Central memory CD8-positive, alpha-beta T cell (primary cell): ENCODE data around the gene KIAA1958.

Source experiments
- ATAC-seq: fragments of 150-1000 bp; cut with Tn5 transposase; replicated peaks from 2 replicates; pipeline ENCODE4 v1.10.0; 2022; ENCODE audit warnings: mild to moderate bottlenecking, moderate FRiP score, moderate number of reproducible peaks; ENCODE audit not compliant: poor library complexity, severe bottlenecking; ENCODE audit errors: extremely low read depth
- DNase-seq, 2 donors: peaks; one replicate each; pipeline ENCODE4 v3.0.0; 2021; ENCODE audit warnings: low spot score in 2 of 2
- H3K27ac Mint-ChIP-seq: one replicate; pipeline ENCODE4 v1.8.0; 2022; ENCODE audit warnings: low read depth, mild to moderate bottlenecking, moderate library complexity, mixed read lengths
- H3K27me3 Mint-ChIP-seq: one replicate; pipeline ENCODE4 v1.8.0; 2022; ENCODE audit warnings: mixed read lengths
- H3K36me3 Mint-ChIP-seq: one replicate; pipeline ENCODE4 v1.8.0; 2022; ENCODE audit warnings: mild to moderate bottlenecking, moderate library complexity, mixed read lengths; ENCODE audit not compliant: insufficient read depth
- H3K4me1 Mint-ChIP-seq: one replicate; pipeline ENCODE4 v1.8.0; 2022; ENCODE audit warnings: mixed read lengths
- H3K4me3 Mint-ChIP-seq: one replicate; pipeline ENCODE4 v1.8.0; 2022; ENCODE audit warnings: mild to moderate bottlenecking, moderate library complexity, mixed read lengths
- H3K9me3 Mint-ChIP-seq: one replicate; pipeline ENCODE4 v1.8.0; 2022; ENCODE audit warnings: mixed read lengths

KIAA1958 gene

GRCh38 chr9:112555101-112555643 lies 68.5 kb downstream of the KIAA1958 start:
- no peak overlapping the region for H3K27ac Mint-ChIP-seq
- DNase-seq (no peak), ATAC-seq (no peak)
- no peaks in the 10 kb centered on the region for H3K27me3 Mint-ChIP-seq
- no peaks in the 10 kb centered on the region for H3K9me3 Mint-ChIP-seq
- H3K4me3 Mint-ChIP-seq, result no peak overlapping the region
- H3K4me1 Mint-ChIP-seq, result no peaks in the 10 kb centered on the region
- no peaks in the 10 kb centered on the region for H3K36me3 Mint-ChIP-seq

GRCh38 chr9:112555844-112556482 lies 69.3 kb downstream of the KIAA1958 start:
- no peak overlapping the region for H3K4me3 Mint-ChIP-seq
- no peak overlapping the region for H3K27ac Mint-ChIP-seq

DNA sequence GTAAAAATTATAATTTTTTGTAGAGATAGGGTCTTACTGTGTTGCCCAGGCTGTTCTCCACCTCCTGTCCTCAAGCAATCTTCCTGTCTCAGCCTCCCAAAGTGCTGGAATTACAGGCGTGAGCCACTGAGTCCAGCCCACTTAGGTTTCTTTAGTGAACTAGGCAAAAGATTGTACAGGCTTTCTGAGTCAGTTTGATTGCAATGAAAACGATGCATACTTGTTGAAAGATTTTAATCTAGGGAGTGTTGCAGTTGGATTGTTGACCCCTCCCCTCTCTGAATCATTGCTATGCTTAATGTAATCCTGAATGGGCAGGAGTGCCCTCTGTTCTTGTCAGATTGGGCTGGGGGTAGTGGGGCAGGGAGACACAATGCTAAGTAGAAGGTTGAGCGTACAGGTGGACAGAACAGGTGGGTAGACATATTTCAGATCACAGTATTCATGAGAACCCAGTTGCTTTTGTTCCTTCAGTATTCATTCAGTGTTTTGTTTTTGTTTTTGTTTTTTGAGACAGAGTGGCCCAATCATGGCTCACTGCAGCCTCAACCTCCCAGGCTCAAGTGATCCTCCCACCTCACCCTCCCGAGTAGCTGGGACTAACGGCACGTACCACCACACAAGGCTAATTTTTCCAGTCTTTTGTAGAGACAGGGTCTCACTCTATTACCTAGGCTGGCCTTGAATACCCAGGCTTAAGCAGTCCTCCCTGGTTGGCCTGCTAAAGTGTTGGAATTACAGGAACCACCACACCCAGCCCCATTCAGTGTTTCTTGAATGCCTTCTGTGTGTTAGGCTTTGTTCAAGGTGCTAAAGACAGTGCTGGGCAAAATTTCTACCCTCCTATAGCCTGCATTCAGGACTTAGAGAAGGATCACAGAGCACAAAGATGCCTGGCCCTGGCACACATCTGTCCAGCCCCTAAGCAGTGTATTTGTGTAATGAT lies 70.1 kb downstream of the KIAA1958 start:
- H3K4me1 Mint-ChIP-seq, result no peaks in the 10 kb centered on the region
- no peak overlapping the region for H3K4me3 Mint-ChIP-seq
- no peaks in the 10 kb centered on the region for H3K27me3 Mint-ChIP-seq
- no peak for ATAC-seq
- no peaks in the 10 kb centered on the region for H3K36me3 Mint-ChIP-seq
- DNase-seq, result no peak
- H3K27ac Mint-ChIP-seq, result no peak overlapping the region
- H3K9me3 Mint-ChIP-seq, result no peaks in the 10 kb centered on the region

More at GRCh38 chr9:112555844-112556482, 69.3 kb downstream of the KIAA1958 start:
- ATAC-seq (no peak), DNase-seq (no peak)
- no peaks in the 10 kb centered on the region for H3K27me3 Mint-ChIP-seq
- H3K9me3 Mint-ChIP-seq, result no peaks in the 10 kb centered on the region
- H3K36me3 Mint-ChIP-seq, result no peaks in the 10 kb centered on the region
- no peaks in the 10 kb centered on the region for H3K4me1 Mint-ChIP-seq

DNA sequence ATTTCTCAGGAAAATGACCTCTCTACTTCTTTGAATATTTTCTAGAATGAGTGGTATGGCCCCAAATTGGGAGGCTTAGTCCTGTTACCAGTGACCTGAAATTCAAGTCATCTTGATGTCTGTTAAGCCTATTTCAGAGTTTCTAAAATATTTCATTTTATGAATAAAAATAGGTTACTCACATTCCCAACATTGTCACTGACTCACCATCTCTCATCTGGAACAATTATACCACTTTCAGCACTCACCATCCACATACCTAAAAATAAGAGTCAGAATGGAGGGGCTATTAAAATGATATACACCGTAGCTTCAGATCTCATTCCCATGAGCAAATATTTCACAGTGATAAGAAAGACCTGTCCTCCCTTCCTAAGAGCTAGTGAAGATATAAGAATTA lies 71.8 kb downstream of the KIAA1958 start:
- Mint-ChIP-seq H3K9me3 (no peaks in the 10 kb centered on the region), H3K27ac (no peak overlapping the region), H3K27me3 (no peaks in the 10 kb centered on the region), H3K4me1 (no peaks in the 10 kb centered on the region), H3K36me3 (peaks cover 1% of the 10 kb centered on the region), H3K4me3 (no peak overlapping the region)
- ATAC-seq, result no peak
- no peak for DNase-seq

GRCh38 chr9:112558978-112559377 lies 72.4 kb downstream of the KIAA1958 start:
- no peaks in the 10 kb centered on the region for H3K27me3 Mint-ChIP-seq
- no peak overlapping the region for H3K4me3 Mint-ChIP-seq
- ATAC-seq (no peak), DNase-seq (no peak)
- no peaks in the 10 kb centered on the region for H3K4me1 Mint-ChIP-seq
- H3K9me3 Mint-ChIP-seq, result no peaks in the 10 kb centered on the region
- H3K27ac Mint-ChIP-seq, result no peak overlapping the region
- H3K36me3 Mint-ChIP-seq, result peaks cover 2% of the 10 kb centered on the region

GRCh38 chr9:112559629-112560413 lies 73.2 kb downstream of the KIAA1958 start:
- no peak for ATAC-seq

DNA sequence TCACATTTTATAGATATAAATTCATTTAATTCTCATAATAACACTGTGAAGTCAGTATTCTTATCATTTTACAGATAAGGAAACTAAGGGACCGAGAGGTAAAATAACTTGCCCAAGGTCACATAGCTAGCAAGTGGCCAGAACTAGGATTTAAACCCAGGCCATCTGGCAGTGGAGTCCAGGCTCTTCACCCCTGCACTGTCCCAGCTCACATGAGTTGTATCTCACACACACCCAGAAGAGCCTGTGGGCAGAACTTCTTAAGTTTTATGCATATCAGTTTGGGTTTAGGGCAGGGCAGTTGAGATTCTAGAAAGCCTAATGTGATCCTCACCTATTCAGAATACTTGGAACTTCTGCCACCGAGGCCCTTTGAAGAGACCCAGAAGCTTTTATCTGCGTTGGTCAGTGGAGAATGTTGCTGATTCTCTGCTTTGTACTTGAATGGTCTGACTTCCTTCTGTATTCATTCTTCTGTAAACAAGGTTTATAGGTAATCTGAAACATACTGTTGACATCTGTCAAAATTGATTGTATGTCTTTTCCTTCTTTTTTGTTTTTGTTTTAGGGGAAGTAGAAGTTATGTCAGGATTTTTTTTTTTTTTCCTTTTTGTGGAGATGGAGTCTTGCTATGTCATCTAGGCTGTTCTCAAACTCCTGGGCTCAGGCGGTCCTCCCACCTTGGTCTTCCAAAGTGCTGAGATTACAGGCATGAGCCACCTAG lies 75.8 kb downstream of the KIAA1958 start:
- ATAC-seq (no peak), DNase-seq (no peak)
- Mint-ChIP-seq H3K27me3 (no peaks in the 10 kb centered on the region), H3K27ac (no peak overlapping the region), H3K4me1 (no peaks in the 10 kb centered on the region), H3K4me3 (no peak overlapping the region), H3K36me3 (peaks cover 2% of the 10 kb centered on the region), H3K9me3 (no peaks in the 10 kb centered on the region)

More at GRCh38 chr9:112559629-112560413, 73.2 kb downstream of the KIAA1958 start:
- peaks cover 2% of the 10 kb centered on the region for H3K36me3 Mint-ChIP-seq
- no peak overlapping the region for H3K27ac Mint-ChIP-seq
- no peaks in the 10 kb centered on the region for H3K4me1 Mint-ChIP-seq
- no peak for DNase-seq
- no peaks in the 10 kb centered on the region for H3K9me3 Mint-ChIP-seq
- H3K4me3 Mint-ChIP-seq, result no peak overlapping the region
- no peaks in the 10 kb centered on the region for H3K27me3 Mint-ChIP-seq

DNA sequence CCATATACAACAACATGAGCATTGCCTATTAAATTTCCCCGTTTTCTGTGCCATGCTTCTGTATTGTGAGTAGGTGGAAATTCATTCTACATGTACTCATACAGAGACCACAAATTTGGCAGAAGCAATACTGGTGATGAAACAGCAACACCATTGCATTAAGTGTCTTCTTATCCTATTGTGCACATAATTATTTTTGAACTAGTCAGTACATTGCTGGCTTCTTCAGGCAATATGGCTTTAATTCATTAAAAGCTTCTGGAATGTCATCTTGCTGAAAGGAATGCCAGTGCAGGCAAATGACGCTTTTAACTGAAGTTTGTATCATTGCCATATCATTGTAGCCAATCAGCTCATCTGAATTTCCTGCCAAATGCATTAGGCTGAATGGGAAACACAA lies 82.6 kb downstream of the KIAA1958 start:
- Mint-ChIP-seq H3K4me3 (no peak overlapping the region), H3K9me3 (no peaks in the 10 kb centered on the region), H3K27ac (no peak overlapping the region), H3K36me3 (no peaks in the 10 kb centered on the region), H3K4me1 (no peaks in the 10 kb centered on the region), H3K27me3 (no peaks in the 10 kb centered on the region)
- ATAC-seq (no peak), DNase-seq (no peak)

DNA sequence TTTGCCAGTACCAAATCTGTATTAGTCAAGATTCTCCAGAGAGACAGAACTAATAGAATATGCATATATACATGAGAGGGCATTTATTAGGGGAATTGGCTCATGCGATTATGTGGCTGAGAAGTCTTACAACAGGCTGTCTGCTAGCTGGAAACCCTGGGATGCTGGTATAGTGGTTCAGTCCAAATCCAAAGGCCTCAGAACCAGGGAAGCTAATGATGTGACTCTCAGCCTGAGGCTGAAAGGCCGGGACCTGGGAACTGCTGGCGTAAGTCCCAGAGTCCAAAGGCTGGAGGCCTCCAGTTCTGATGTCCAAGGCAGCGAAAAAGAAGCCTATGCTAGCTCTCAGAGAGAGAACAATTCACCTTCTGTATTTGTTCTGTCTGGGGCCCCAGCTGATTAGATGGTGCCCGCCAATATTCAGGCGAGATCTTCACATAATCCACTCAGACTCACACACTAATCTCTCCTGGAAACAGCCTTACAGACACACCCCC lies 84.1 kb downstream of the KIAA1958 start:
- H3K4me3 Mint-ChIP-seq, result no peak overlapping the region
- ATAC-seq (no peak), DNase-seq (no peak)
- H3K27me3 Mint-ChIP-seq, result no peaks in the 10 kb centered on the region
- H3K27ac Mint-ChIP-seq, result no peak overlapping the region
- no peaks in the 10 kb centered on the region for H3K36me3 Mint-ChIP-seq
- H3K9me3 Mint-ChIP-seq, result no peaks in the 10 kb centered on the region
- no peaks in the 10 kb centered on the region for H3K4me1 Mint-ChIP-seq

GRCh38 chr9:112571624-112572355 lies 85.2 kb downstream of the KIAA1958 start:
- Mint-ChIP-seq H3K9me3 (no peaks in the 10 kb centered on the region), H3K27ac (no peak overlapping the region), H3K4me3 (no peak overlapping the region), H3K36me3 (no peaks in the 10 kb centered on the region), H3K4me1 (no peaks in the 10 kb centered on the region), H3K27me3 (no peaks in the 10 kb centered on the region)
- ATAC-seq, result no peak
- DNase-seq, result no peak

DNA sequence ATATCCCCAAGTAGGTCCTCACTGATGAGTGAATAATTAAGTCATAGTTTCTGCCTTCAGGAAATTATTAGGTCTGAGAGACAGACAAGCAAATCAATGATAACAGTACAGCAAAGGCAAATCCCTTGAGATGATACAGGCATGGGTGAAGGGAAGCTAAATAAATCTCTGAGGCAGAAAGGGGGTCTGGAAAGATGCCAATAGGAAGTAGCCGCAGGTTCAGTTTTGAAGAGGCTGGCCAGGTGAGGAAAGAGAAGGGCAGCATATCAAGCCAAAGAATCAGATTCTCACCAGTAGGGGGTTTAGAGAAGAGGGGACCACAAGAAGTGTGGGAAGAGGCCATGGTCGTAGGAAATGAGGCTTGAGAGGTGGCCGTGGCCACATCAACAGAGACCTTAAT lies 85.8 kb downstream of the KIAA1958 start:
- H3K4me1 Mint-ChIP-seq, result no peaks in the 10 kb centered on the region
- ATAC-seq (no peak), DNase-seq (no peak)
- no peaks in the 10 kb centered on the region for H3K27me3 Mint-ChIP-seq
- no peaks in the 10 kb centered on the region for H3K36me3 Mint-ChIP-seq
- H3K9me3 Mint-ChIP-seq, result no peaks in the 10 kb centered on the region
- H3K27ac Mint-ChIP-seq, result no peak overlapping the region
- H3K4me3 Mint-ChIP-seq, result no peak overlapping the region
